Measurements from ENCODE around the gene KRT33A. TPM values are rescaled to one million over a fixed set of nuclear protein-coding genes. Genes with fewer than 3 reads are reported as not detected.
A peak's percentile ranks its signal among the peaks of the same experiment; 100 is the strongest.

KRT33A gene
- total RNA-seq, 1 donor from 2014 or later: not detected

DNA sequence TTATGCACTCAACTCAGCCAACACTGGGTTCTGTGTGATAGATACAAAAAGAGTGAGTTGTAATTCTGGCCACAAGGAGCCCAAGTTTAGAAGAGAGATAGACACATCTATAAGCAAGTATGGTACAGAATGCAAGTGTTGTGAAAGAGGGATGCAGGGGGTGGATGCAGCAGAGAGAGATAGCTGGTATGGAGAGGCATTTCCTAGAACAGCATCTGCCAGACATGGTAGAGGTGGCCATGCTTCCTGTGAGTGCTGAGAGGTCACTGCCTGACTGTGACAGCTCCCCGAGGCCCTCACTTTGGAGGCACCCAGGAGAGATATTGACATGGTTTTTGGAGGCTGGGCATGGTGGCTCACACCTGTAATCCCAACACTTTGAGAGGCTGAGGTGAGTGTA is 39.5 kb downstream of the KRT33A start:
- no peak for DNase-seq (ENCODE audit: low spot score)
- intact Hi-C loops (cut with DNase I): no loop called here

GRCh38 chr17:41308918-41309359 is 41.7 kb downstream of the KRT33A start, which contains the start of gene KRTAP16-1:
KRTAP16-1 (minus strand) TSS chr17:41309309; CDS start chr17:41309253, 56 bp downstream.
- intact Hi-C loops (cut with DNase I): no loop called here
- DNase-seq (ENCODE audit: low spot score): no peak

- intact Hi-C loops (cut with DNase I): no loop called here
- peak; percentile 80 for DNase-seq (ENCODE audit: low spot score)
Observed at GRCh38 chr17:41308251-41308917, 42.2 kb downstream of the KRT33A start.

GRCh38 chr17:41307647-41308046 is 43.0 kb downstream of the KRT33A start:
- peak; percentile 84 for DNase-seq (ENCODE audit: low spot score)
- intact Hi-C loops (cut with DNase I): no loop called here

- no peak for DNase-seq (ENCODE audit: low spot score)
- intact Hi-C loops (cut with DNase I): no loop called here
Observed at GRCh38 chr17:41304091-41304490, 46.5 kb downstream of the KRT33A start.

DNA sequence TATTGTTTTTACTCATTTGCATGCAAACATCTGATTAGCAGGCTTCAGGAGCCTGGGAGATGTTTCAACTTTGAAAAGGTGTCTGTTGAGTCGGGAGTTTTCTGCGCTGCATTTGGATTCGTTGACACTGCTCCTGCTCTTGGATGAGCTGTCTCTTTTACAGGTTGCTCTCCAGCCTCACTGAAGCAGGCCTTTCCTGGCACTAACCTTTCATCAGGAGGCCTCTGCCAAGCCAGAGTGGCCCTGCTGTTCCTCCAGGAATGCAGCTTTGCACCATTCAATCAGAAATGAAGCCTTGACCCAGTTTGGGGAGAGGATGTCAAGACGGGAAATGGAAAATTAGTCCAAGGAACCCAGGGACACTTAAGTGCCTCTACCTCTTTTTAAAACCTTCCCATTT is 47.6 kb downstream of the KRT33A start:
- intact Hi-C loops (cut with DNase I): loop anchor here (2.0 kb wide), 1 partner anchor 162 kb away; no protein-coding TSS in a partner anchor
- DNase-seq (ENCODE audit: low spot score): no peak

- DNase-seq (ENCODE audit: low spot score): peak; percentile 79
- intact Hi-C loops (cut with DNase I): loop anchor here (2.0 kb wide), 1 partner anchor 163 kb away; no protein-coding TSS in a partner anchor
Observed at GRCh38 chr17:41301916-41302901, 48.4 kb downstream of the KRT33A start, which contains the start of gene KRTAP29-1. KRTAP29-1 (minus strand) TSS chr17:41302851; CDS start chr17:41302851, 0 bp downstream.

- intact Hi-C loops (cut with DNase I): no loop called here
- no peak for DNase-seq (ENCODE audit: low spot score)
Observed at GRCh38 chr17:41301204-41301790, 49.3 kb downstream of the KRT33A start.

- intact Hi-C loops (cut with DNase I): no loop called here
- no peak for DNase-seq (ENCODE audit: low spot score)
Observed at GRCh38 chr17:41298458-41299135, 52.0 kb downstream of the KRT33A start.

DNA sequence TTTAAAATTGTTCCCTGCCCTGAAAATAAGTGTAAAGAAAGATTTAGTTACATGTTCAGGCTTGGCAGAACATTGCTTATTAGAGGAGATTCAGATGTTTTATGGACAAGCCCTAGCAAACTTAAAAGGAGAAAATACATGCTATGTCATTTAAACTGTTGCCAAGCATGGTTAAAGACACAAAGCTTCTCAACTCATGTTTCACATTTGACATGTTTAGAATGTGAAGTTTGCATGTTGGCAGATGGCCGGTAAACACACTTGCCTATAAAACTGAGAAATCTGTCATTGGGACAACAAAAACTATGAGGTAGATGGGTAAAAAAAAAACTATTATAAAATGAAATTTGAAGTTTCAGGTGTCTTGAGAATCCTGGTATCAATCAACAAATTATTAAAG is 53.8 kb downstream of the KRT33A start:
- no peak for DNase-seq (ENCODE audit: low spot score)
- intact Hi-C loops (cut with DNase I): no loop called here

Other genes starting within 250 kb of the KRT33A start
- not detected for gene KRTAP4-16, start 248.6 kb downstream of the KRT33A start, total RNA-seq
- not detected for gene KRTAP4-9, start 245.4 kb downstream of the KRT33A start, total RNA-seq
- gene KRTAP4-11, start 232.5 kb downstream of the KRT33A start, total RNA-seq: not detected
- not detected for gene KRTAP4-12, start 226.6 kb downstream of the KRT33A start, total RNA-seq
- gene KRTAP4-6, start 210.3 kb downstream of the KRT33A start, total RNA-seq: not detected
- not detected for gene KRTAP4-5, start 201.0 kb downstream of the KRT33A start, total RNA-seq
- gene KRTAP4-4, start 190.1 kb downstream of the KRT33A start, total RNA-seq: not detected
- gene KRTAP4-3, start 182.6 kb downstream of the KRT33A start, total RNA-seq: not detected
- not detected for gene KRTAP4-2, start 172.6 kb downstream of the KRT33A start, total RNA-seq
- not detected for gene KRTAP4-1, start 165.9 kb downstream of the KRT33A start, total RNA-seq
- gene KRTAP9-1, start 160.9 kb downstream of the KRT33A start, total RNA-seq: not detected
- not detected for gene KRTAP9-2, start 124.2 kb downstream of the KRT33A start, total RNA-seq
- gene KRTAP9-3, start 118.4 kb downstream of the KRT33A start, total RNA-seq: not detected
- gene KRTAP9-8, start 112.8 kb downstream of the KRT33A start, total RNA-seq: not detected
- gene KRTAP9-4, start 101.1 kb downstream of the KRT33A start, total RNA-seq: not detected
- not detected for gene KRTAP9-9, start 95.4 kb downstream of the KRT33A start, total RNA-seq
- not detected for gene KRTAP9-6, start 85.5 kb downstream of the KRT33A start, total RNA-seq
- not detected for gene KRTAP9-7, start 75.1 kb downstream of the KRT33A start, total RNA-seq
- not detected for gene KRTAP29-1, start 48.0 kb downstream of the KRT33A start, total RNA-seq
- gene KRTAP16-1, start 41.5 kb downstream of the KRT33A start, total RNA-seq: not detected
- gene KRTAP17-1, start 35.1 kb downstream of the KRT33A start, total RNA-seq: not detected
- not detected for gene KRT33B, start 19.0 kb upstream of the KRT33A start, total RNA-seq
- gene KRT34, start 31.5 kb upstream of the KRT33A start, total RNA-seq: not detected
- gene KRT31, start 46.8 kb upstream of the KRT33A start, total RNA-seq: not detected
- gene KRT37, start 73.8 kb upstream of the KRT33A start, total RNA-seq: not detected
- gene KRT38, start 90.2 kb upstream of the KRT33A start, total RNA-seq: not detected
- 0.27 TPM for gene KRT32, start 116.6 kb upstream of the KRT33A start, total RNA-seq
- gene KRT35, start 130.3 kb upstream of the KRT33A start, total RNA-seq: not detected
- not detected for gene KRT36, start 139.1 kb upstream of the KRT33A start, total RNA-seq
- not detected for gene KRT13, start 154.8 kb upstream of the KRT33A start, total RNA-seq
- not detected for gene KRT15, start 168.1 kb upstream of the KRT33A start, total RNA-seq
- gene KRT19, start 177.5 kb upstream of the KRT33A start, total RNA-seq: 1.1 TPM
- not detected for gene KRT9, start 221.2 kb upstream of the KRT33A start, total RNA-seq
- not detected for gene KRT14, start 236.1 kb upstream of the KRT33A start, total RNA-seq

Data from cardiac septum (tissue), 1 donor.